Progenitor cell of endocrine pancreas (in vitro differentiated cells): ENCODE results near the gene OSBPL10. TPM values are rescaled to one million over a fixed set of nuclear protein-coding genes. Genes with fewer than 3 reads are reported as not detected.

Experiments used
- DNase-seq: peaks from one replicate; pipeline ENCODE4 v3.0.0; 2021; ENCODE audit warnings: low spot score; ENCODE audit not compliant: unreplicated experiment
- H3K27ac Mint-ChIP-seq: 2 replicates; pipeline ENCODE4 v1.8.0; 2021; ENCODE audit warnings: mild to moderate bottlenecking, moderate library complexity, mixed read lengths
- H3K27me3 Mint-ChIP-seq: 2 replicates; pipeline ENCODE4 v1.8.0; 2021; ENCODE audit warnings: mixed read lengths
- H3K36me3 Mint-ChIP-seq: 2 replicates; pipeline ENCODE4 v1.8.0; 2022; ENCODE audit warnings: mixed read lengths; ENCODE audit not compliant: insufficient read depth
- H3K4me1 Mint-ChIP-seq: 2 replicates; pipeline ENCODE4 v1.8.0; 2021; ENCODE audit warnings: low read depth, mixed read lengths
- H3K4me3 Mint-ChIP-seq: 2 replicates; pipeline ENCODE4 v1.8.0; 2021; ENCODE audit warnings: low read depth, mild to moderate bottlenecking, moderate library complexity, mixed read lengths
- H3K9me3 Mint-ChIP-seq: 2 replicates; pipeline ENCODE4 v1.8.0; 2021; ENCODE audit warnings: low read depth, mixed read lengths
- total RNA-seq: library from RNA; stranded (reverse); gene quantifications from 2 replicates; pipeline ENCODE4 v1.2.1, GENCODE V29; 2021
- TF ChIP-seq, protein P1 (sequence below): fragments of 200-600 bp; sonication (generic); IDR thresholded peaks from one replicate; pipeline ENCODE4 v1.5.0; 2021; ENCODE audit warnings: antibody characterized with exemption, mild to moderate bottlenecking; ENCODE audit not compliant: unreplicated experiment

The OSBPL10 gene
- total RNA-seq, 1 donor from 2014 or later = 25.2 TPM

DNA sequence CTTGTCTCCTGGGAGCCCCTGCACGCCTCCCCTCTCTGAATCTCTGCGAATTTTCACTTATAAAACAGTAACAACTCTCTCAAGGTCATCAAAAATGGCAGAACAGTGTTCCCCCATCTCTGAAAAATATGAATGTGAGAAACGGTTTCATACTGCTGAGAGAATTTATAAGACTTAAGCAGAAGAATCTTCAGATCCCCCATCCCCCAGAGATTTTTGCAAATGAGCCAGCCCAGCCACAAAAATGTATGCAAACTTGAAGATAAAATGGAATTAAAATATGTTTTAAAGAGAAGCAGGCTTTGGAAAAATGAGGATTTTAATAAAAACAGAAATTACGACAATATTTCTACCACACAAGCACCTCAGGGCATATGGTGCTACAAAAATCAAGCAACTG is 275.3 kb downstream of the OSBPL10 start:
- Mint-ChIP-seq H3K27me3 (no peaks in the 10 kb centered on the region), H3K9me3 (no peaks in the 10 kb centered on the region), H3K36me3 (peaks cover 7% of the 10 kb centered on the region), H3K4me3 (no peak overlapping the region), H3K4me1 (peaks cover 5% of the 10 kb centered on the region), H3K27ac (no peak overlapping the region)
- TF ChIP-seq, protein P1, sequence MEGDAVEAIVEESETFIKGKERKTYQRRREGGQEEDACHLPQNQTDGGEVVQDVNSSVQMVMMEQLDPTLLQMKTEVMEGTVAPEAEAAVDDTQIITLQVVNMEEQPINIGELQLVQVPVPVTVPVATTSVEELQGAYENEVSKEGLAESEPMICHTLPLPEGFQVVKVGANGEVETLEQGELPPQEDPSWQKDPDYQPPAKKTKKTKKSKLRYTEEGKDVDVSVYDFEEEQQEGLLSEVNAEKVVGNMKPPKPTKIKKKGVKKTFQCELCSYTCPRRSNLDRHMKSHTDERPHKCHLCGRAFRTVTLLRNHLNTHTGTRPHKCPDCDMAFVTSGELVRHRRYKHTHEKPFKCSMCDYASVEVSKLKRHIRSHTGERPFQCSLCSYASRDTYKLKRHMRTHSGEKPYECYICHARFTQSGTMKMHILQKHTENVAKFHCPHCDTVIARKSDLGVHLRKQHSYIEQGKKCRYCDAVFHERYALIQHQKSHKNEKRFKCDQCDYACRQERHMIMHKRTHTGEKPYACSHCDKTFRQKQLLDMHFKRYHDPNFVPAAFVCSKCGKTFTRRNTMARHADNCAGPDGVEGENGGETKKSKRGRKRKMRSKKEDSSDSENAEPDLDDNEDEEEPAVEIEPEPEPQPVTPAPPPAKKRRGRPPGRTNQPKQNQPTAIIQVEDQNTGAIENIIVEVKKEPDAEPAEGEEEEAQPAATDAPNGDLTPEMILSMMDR = no peak
- DNase-seq = no peak

DNA sequence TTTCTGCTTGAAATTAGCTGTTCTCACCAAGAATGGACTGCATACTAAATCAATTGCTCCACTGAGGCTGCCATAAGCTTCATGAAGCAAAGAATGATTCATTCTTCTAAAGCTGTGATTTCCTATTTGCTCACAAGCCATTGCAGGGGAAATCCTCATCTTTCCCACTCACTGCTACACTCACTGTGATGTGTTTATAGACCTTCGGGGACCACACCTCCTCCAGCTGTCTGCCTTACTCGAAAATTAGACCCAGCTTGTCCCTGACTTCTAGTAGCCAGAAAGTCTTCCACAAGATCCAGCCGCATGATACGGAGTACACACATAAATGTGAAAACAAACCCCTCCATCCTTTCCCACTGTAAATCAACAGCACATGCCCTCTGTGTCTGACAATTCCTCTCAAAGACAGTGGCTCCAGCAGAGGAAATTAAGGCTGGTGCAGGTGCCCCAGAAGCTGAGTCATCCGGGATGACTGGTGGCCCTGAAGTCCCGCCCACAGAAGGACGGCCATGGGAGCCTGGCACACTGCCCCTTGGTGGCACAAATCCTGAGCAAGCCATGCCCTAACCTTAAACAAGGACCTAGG is 276.4 kb downstream of the OSBPL10 start:
- peaks cover 10% of the 10 kb centered on the region for H3K36me3 Mint-ChIP-seq
- H3K27ac Mint-ChIP-seq = peak overlapping the region; percentile 80
- no peaks in the 10 kb centered on the region for H3K9me3 Mint-ChIP-seq
- no peak for DNase-seq
- no peaks in the 10 kb centered on the region for H3K4me1 Mint-ChIP-seq
- TF ChIP-seq, protein P1 = no peak
- no peak overlapping the region for H3K4me3 Mint-ChIP-seq
- H3K27me3 Mint-ChIP-seq = no peaks in the 10 kb centered on the region

DNA sequence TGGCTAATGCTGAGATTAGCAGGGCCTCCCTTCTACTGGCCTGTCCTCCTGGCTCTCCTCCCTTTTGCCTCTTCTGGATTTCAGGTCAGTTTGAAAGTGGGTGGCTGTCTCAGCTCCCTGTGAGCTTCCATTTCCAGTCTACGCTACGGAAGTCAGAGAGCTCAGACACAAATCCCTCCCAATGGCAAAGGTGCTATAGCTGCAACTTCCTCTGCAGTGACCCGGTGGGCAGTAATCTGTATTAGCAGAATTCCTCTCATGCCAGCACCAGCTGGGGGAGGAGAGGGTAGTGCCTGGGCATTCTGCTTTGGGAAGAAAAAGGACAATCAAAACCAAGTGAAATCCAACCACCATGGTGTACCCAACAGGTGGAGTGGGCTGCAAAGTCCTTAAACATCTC is 276.9 kb downstream of the OSBPL10 start:
- Mint-ChIP-seq H3K4me3 (no peak overlapping the region), H3K27ac (no peak overlapping the region), H3K27me3 (no peaks in the 10 kb centered on the region), H3K4me1 (no peaks in the 10 kb centered on the region), H3K36me3 (peaks cover 10% of the 10 kb centered on the region), H3K9me3 (no peaks in the 10 kb centered on the region)
- TF ChIP-seq, protein P1 = no peak
- no peak for DNase-seq

DNA sequence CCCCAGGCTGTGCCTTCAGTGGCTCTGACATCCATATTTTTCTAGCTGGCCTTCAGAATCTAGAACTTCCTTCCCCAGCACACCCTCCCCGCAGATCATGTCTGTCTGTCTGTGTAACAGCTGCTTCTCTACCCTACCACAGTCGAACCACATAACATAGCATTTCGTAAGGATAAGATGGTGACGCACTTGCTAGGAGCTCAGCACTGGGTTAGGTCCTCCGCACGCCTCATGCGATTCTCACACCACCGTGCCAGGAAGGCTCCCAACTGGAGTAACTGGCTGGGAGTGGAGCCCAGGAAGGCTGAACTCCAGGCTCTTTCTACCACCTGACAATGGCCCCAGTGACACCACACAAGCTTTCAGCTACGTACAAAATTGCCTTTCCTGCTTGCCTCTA is 279.8 kb downstream of the OSBPL10 start:
- Mint-ChIP-seq H3K36me3 (peaks cover 10% of the 10 kb centered on the region), H3K9me3 (no peaks in the 10 kb centered on the region), H3K27me3 (no peaks in the 10 kb centered on the region), H3K4me1 (no peaks in the 10 kb centered on the region), H3K27ac (no peak overlapping the region), H3K4me3 (no peak overlapping the region)
- no peak for DNase-seq
- TF ChIP-seq, protein P1 = no peak

DNA sequence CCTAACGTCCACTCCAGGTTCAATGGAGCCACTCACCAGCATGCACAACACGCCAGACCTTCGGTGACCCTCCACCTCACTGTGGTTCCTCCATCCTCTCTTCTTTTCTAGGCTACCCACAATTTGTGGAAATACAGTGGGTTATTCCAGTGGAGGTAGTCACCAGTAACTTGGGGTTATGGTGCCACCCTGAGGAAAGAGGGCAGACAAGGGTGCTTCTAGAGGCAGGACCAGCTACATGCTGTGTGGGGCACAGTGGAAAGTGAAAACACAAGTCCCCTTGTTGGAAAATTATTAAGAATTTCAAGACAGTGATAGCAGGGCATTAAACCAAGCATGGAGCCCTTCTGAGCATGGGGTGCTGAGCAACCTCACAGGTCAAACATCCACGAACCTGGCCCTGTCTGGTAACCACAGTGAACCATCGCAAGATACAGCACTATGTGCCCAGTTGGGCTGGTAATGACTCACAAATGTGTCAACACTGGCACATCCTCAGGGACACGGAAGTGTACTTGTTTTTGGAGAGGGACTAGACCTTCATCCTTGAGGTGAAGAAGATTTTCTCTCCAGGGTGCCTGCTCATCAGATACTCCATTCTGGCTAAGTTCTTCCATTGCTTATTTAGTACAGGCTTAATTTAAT is 281.6 kb downstream of the OSBPL10 start:
- H3K27me3 Mint-ChIP-seq = no peaks in the 10 kb centered on the region
- no peaks in the 10 kb centered on the region for H3K4me1 Mint-ChIP-seq
- TF ChIP-seq, protein P1 = no peak
- DNase-seq = no peak
- H3K9me3 Mint-ChIP-seq = no peaks in the 10 kb centered on the region
- H3K36me3 Mint-ChIP-seq = peaks cover 10% of the 10 kb centered on the region
- H3K27ac Mint-ChIP-seq = no peak overlapping the region
- H3K4me3 Mint-ChIP-seq = no peak overlapping the region
